ENCODE data around the gene IMMP2L.
"Not testable (repeated sequence)": the region's sequence is repeated elsewhere in the genome, so short reads cannot be mapped to it uniquely, and the experiment has no call there.

IMMP2L gene

DNA sequence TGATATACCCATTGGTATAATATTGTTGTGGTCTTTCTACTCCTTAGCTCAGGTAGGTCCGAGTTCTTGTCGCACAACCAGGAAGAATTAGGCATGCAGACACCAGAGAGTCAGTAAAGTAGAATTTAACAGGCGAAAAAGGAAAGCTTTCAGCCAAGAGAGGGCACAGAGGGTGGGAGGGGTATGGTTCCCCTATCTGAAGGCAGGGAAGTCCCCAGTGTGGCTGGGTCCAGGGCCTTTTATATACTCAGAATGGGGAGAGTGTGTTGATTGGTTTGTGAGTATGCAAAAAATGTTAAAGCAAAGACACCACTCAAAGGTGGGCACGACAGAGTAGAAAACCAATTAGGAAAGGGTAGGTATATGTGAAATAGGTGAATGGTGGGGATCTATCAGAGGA lies 53.9 kb downstream of the IMMP2L start:
- no peak overlapping the region for H3K27ac ChIP-seq

DNA sequence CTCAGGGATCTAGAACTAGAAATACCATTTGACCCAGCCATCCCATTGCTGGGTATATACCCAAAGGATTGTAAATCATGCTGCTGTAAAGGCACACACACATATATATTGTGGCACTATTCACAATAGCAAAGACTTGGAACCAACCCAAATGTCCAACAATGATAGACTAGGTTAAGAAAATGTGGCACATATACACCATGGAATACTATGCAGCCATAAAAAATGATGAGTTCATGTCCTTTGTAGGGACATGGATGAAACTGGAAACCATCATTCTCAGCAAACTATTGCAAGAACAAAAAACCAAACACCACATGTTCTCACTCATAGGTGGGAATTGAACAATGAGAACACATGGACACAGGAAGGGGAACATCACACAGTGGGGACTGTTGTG lies 56.9 kb downstream of the IMMP2L start:
- not testable (repeated sequence) for H3K27ac ChIP-seq

More for the DNA sequence above, 53.9 kb downstream of the IMMP2L start:
- TF ChIP-seq, protein P1, sequence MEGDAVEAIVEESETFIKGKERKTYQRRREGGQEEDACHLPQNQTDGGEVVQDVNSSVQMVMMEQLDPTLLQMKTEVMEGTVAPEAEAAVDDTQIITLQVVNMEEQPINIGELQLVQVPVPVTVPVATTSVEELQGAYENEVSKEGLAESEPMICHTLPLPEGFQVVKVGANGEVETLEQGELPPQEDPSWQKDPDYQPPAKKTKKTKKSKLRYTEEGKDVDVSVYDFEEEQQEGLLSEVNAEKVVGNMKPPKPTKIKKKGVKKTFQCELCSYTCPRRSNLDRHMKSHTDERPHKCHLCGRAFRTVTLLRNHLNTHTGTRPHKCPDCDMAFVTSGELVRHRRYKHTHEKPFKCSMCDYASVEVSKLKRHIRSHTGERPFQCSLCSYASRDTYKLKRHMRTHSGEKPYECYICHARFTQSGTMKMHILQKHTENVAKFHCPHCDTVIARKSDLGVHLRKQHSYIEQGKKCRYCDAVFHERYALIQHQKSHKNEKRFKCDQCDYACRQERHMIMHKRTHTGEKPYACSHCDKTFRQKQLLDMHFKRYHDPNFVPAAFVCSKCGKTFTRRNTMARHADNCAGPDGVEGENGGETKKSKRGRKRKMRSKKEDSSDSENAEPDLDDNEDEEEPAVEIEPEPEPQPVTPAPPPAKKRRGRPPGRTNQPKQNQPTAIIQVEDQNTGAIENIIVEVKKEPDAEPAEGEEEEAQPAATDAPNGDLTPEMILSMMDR (conservative IDR thresholded peaks at IDR 0.05): no peak
- no peak for TF ChIP-seq ZFX (IDR thresholded peaks at IDR 0.05)

DNA sequence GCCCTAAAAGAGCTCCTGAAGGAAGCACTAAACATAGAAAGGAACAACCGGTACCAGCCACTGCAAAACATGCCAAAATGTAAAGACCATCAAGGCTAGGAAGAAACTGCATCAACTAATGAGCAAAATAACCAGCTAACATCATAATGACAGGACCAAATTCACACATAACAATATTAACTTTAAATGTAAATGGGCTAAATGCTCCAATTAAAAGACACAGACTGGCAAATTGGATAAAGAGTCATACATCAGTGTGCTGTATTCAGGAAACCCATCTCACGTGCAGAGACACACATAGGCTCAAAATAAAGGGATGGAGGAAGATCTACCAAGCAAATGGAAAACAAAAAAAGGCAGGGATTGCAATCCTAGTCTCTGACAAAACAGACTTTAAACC lies 60.5 kb downstream of the IMMP2L start:
- not testable (repeated sequence) for H3K27ac ChIP-seq

DNA sequence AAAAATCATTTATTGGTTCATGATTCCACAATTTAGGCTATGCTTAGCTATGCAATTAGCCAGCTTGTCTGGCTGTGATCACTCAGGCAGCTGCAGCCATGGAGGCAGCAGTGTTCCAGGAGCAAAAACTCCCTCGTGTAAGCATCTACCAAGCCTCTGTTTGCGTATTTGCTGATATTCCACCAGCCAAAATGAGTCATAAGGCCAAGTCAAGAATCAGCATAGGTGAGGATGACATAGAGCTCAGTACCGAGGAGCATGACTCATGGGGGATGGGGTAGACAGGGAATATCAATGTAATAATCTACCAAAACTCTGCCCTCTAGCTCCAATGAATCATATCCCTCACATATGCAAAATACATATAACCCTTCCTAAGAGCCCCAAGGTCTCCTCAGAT lies 63.3 kb downstream of the IMMP2L start:
- no peak for TF ChIP-seq ZFX (IDR thresholded peaks at IDR 0.05)
- TF ChIP-seq, protein P1 (conservative IDR thresholded peaks at IDR 0.05): no peak
- no peak overlapping the region for H3K27ac ChIP-seq

DNA sequence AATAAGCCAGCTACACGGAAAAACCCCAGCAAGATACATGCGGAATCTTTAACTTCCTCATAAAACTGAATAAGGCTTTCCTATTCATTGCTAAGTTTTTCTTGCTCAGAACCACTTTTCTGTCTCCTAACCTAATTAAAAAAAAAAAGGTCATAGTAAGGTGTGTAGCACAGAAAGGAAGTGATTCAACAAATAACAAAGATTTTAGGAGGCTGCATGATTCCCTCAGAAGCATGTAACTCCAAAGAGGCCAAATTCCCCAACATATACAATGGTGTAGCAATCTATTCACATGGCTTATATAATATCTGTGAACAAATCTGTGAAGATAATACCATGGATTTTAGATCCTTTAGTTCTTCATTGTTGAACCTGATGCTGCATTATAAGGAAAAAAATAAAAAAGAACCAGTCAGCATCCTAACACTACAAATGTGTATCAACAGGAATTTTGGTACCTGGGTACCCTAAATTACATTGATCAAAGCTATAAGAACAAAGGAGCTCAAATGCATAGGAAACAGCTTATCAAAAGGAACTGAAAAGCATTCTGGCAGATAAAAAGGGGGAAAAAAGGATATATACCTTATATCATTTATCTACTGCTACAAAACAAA lies 63.8 kb downstream of the IMMP2L start:
- TF ChIP-seq ZFX (IDR thresholded peaks at IDR 0.05): no peak
- TF ChIP-seq, protein P1 (conservative IDR thresholded peaks at IDR 0.05): no peak
- H3K27ac ChIP-seq: no peak overlapping the region

DNA sequence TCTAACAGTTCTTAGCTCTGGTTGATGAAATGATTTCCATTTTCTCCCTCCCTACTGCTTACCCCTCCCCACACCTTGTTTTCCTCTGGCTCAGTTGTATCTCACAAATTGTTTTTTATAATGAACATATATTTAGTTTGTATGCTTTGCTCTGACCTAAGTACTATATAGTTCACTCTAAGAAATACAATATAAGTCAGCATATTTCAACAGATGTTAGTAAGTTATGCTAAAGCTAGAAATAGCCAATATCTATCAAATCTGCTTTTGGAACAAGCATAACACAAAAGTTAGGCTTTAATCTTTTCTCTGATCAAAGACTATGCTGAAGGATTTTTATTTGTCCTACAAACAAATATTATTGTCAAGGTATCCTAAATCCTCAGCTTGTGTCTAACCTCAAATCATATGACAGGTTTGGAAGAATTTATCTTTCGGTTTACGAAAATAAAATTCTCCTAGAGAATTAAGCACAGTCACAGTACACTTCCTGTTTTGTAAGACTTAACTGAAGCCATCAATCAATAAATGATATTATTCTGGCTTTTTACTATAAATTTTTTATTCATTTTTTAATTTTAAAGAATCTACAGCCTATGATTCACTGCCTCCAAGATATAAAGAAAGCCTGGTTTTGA lies 67.0 kb downstream of the IMMP2L start:
- no peak overlapping the region for H3K27ac ChIP-seq
- TF ChIP-seq ZFX (IDR thresholded peaks at IDR 0.05): no peak
- TF ChIP-seq, protein P1 (conservative IDR thresholded peaks at IDR 0.05): no peak

DNA sequence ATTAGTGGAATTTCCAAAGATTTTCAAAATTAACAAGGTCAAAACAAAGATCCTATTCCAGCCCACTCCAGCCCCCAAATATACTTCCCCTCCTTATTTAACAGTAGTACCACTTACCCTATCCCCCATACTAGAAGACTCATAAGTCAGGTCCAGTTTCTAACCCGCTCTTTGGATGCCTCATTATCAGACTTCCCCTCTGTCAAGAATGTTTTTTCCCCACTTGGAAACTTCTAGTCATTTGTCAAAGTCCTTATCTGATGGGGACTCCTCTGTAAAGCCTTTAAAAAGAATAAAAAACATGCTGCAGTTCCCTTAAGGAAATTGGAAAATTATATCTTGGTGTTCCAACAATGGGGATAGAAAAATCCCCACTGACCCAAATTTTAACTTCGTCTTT lies 70.1 kb downstream of the IMMP2L start:
- no peak overlapping the region for H3K27ac ChIP-seq
- TF ChIP-seq, protein P1 (conservative IDR thresholded peaks at IDR 0.05): no peak
- no peak for TF ChIP-seq ZFX (IDR thresholded peaks at IDR 0.05)

DNA sequence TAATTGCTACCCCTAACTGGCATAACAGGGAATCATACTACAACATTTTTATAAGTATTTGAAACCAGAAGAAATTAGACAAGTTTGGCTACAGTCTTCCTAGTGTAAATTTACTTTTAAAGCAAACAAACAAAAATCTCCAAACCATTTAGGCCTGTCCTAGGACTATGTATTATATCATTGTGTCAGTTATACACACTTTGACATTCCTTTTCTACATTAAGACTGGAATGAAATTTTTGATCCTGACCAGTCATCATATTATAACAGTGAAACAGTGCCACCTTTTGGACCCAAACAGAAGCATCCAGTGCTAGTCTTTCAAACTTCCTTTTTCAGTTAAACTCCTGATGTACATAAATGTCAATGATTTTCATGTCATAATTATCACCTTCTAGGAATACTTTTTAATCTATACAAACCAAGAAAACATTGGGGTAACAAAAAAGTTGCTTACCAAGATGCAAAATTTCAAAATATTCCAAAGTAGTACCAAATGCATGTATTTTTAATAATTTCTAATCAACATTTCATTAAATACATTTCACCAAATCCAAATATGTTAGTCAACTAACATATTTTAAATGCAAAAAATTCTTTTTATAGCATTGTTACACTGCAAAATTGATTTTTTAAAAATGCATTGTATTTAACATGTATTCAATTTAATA lies 75.7 kb downstream of the IMMP2L start:
- H3K27ac ChIP-seq: no peak overlapping the region
- TF ChIP-seq ZFX (IDR thresholded peaks at IDR 0.05): no peak
- TF ChIP-seq, protein P1 (conservative IDR thresholded peaks at IDR 0.05): peak; percentile 91

Data from C4-2B (cell line).